ENCODE data around the gene RALGAPA1. TPM values are rescaled to one million over a fixed set of nuclear protein-coding genes. Genes with fewer than 3 reads are reported as not detected.
"Not testable (repeated sequence)": the region's sequence is repeated elsewhere in the genome, so short reads cannot be mapped to it uniquely, and the experiment has no call there.

RALGAPA1 gene
- total RNA-seq, 1 donor = 39.1 TPM

GRCh38 chr14:35607380-35607779 lies 201.7 kb downstream of the RALGAPA1 start:
- Histone ChIP-seq H3K4me1 (ENCODE audit: insufficient read depth, low read length) (no peaks in the 10 kb centered on the region), H3K27ac (ENCODE audit: low read depth, low read length) (no peak overlapping the region), H3K27me3 (ENCODE audit: insufficient read depth, low read length) (no peaks in the 10 kb centered on the region), H3K9me3 (ENCODE audit: low read depth, low read length) (no peaks in the 10 kb centered on the region), H4K20me1 (ENCODE audit: insufficient read depth, low read length) (peaks cover 2% of the 10 kb centered on the region), H3K36me3 (ENCODE audit: insufficient read depth, low read length) (peaks cover 4% of the 10 kb centered on the region), H2AFZ (ENCODE audit: low read length) (no peak overlapping the region), H3K4me2 (ENCODE audit: insufficient read depth, low read length) (no peak overlapping the region), H3K4me3 (ENCODE audit: insufficient read depth, low read length) (no peak overlapping the region), H3K79me2 (ENCODE audit: insufficient read depth, low read length) (no peaks in the 10 kb centered on the region)
- no peak for TF ChIP-seq CTCF (IDR thresholded peaks at IDR 0.05; ENCODE audit: extremely low read depth, low read depth, low read length)
- DNase-seq (ENCODE audit: insufficient read length, low spot score, missing footprints) = no peak

GRCh38 chr14:35600253-35600652 lies 208.8 kb downstream of the RALGAPA1 start:
- TF ChIP-seq CTCF (IDR thresholded peaks at IDR 0.05; ENCODE audit: extremely low read depth, low read depth, low read length) = no peak
- no peak overlapping the region for H3K27ac ChIP-seq (ENCODE audit: low read depth, low read length)
- no peaks in the 10 kb centered on the region for H3K9me3 ChIP-seq (ENCODE audit: low read depth, low read length)
- H3K4me1 ChIP-seq (ENCODE audit: insufficient read depth, low read length) = no peaks in the 10 kb centered on the region
- H3K79me2 ChIP-seq (ENCODE audit: insufficient read depth, low read length) = no peaks in the 10 kb centered on the region
- H3K4me3 ChIP-seq (ENCODE audit: insufficient read depth, low read length) = no peak overlapping the region
- no peak overlapping the region for H2AFZ ChIP-seq (ENCODE audit: low read length)
- H3K36me3 ChIP-seq (ENCODE audit: insufficient read depth, low read length) = peaks cover 5% of the 10 kb centered on the region
- H3K4me2 ChIP-seq (ENCODE audit: insufficient read depth, low read length) = no peak overlapping the region
- no peak for DNase-seq (ENCODE audit: insufficient read length, low spot score, missing footprints)
- no peaks in the 10 kb centered on the region for H4K20me1 ChIP-seq (ENCODE audit: insufficient read depth, low read length)
- H3K27me3 ChIP-seq (ENCODE audit: insufficient read depth, low read length) = no peaks in the 10 kb centered on the region

- no peak for DNase-seq (ENCODE audit: insufficient read length, low spot score, missing footprints)
- Histone ChIP-seq H4K20me1 (ENCODE audit: insufficient read depth, low read length) (no peaks in the 10 kb centered on the region), H3K4me2 (ENCODE audit: insufficient read depth, low read length) (no peak overlapping the region), H2AFZ (ENCODE audit: low read length) (no peak overlapping the region), H3K4me1 (ENCODE audit: insufficient read depth, low read length) (no peaks in the 10 kb centered on the region), H3K36me3 (ENCODE audit: insufficient read depth, low read length) (no peaks in the 10 kb centered on the region), H3K4me3 (ENCODE audit: insufficient read depth, low read length) (no peak overlapping the region), H3K27ac (ENCODE audit: low read depth, low read length) (no peak overlapping the region), H3K79me2 (ENCODE audit: insufficient read depth, low read length) (no peaks in the 10 kb centered on the region), H3K27me3 (ENCODE audit: insufficient read depth, low read length) (no peaks in the 10 kb centered on the region), H3K9me3 (ENCODE audit: low read depth, low read length) (no peaks in the 10 kb centered on the region)
- TF ChIP-seq CTCF (IDR thresholded peaks at IDR 0.05; ENCODE audit: extremely low read depth, low read depth, low read length) = no peak
These were observed 214.5 kb downstream of the RALGAPA1 start for GRCh38 chr14:35594616-35595015.

GRCh38 chr14:35587373-35587772 lies 221.7 kb downstream of the RALGAPA1 start:
- not testable (repeated sequence) for DNase-seq (ENCODE audit: insufficient read length, low spot score, missing footprints)

More at GRCh38 chr14:35587373-35587772, 221.7 kb downstream of the RALGAPA1 start:
- not testable (repeated sequence) for H3K27me3 ChIP-seq (ENCODE audit: insufficient read depth, low read length); H3K79me2 ChIP-seq (ENCODE audit: insufficient read depth, low read length); H3K4me2 ChIP-seq (ENCODE audit: insufficient read depth, low read length); H3K4me1 ChIP-seq (ENCODE audit: insufficient read depth, low read length); H2AFZ ChIP-seq (ENCODE audit: low read length); H4K20me1 ChIP-seq (ENCODE audit: insufficient read depth, low read length); H3K4me3 ChIP-seq (ENCODE audit: insufficient read depth, low read length); H3K36me3 ChIP-seq (ENCODE audit: insufficient read depth, low read length); H3K27ac ChIP-seq (ENCODE audit: low read depth, low read length); H3K9me3 ChIP-seq (ENCODE audit: low read depth, low read length)

All from osteoblast (primary cell).